DND-41 (cell line): ENCODE data around the gene POU2F1.

Experiments used
- ATAC-seq: fragments of 200-7000 bp; cut with Tn5 transposase; 3 replicates; pipeline ENCODE4 v1.9.1; 2021; ENCODE audit warnings: low read depth; ENCODE audit not compliant: insufficient read depth
- DNase-seq: peaks from one replicate; pipeline ENCODE4 v3.0.0-alpha.2; 2020
- H2AFZ ChIP-seq: 2 replicates; pipeline ENCODE4 v1.6.0; 2012; ENCODE audit warnings: low read depth, low read length
- H3K27ac ChIP-seq: 2 replicates; pipeline ENCODE4 v1.5.1; 2012; ENCODE audit warnings: low read length, inconsistent platforms
- H3K27me3 ChIP-seq: fragments of 200-600 bp; sonication (generic); 2 replicates; pipeline ENCODE4 v1.6.0; 2012; ENCODE audit warnings: low read length, mild to moderate bottlenecking, inconsistent platforms; ENCODE audit not compliant: insufficient read depth, poor library complexity
- H3K36me3 ChIP-seq: 2 replicates; pipeline ENCODE4 v1.5.1; 2012; ENCODE audit warnings: low read length, inconsistent platforms; ENCODE audit not compliant: insufficient read depth
- H3K4me1 ChIP-seq: 2 replicates; pipeline ENCODE4 v1.5.1; 2012; ENCODE audit warnings: mild to moderate bottlenecking, low read length; ENCODE audit not compliant: insufficient read depth
- H3K4me2 ChIP-seq: 2 replicates; pipeline ENCODE4 v1.6.0; 2012; ENCODE audit warnings: mild to moderate bottlenecking, moderate library complexity, low read length, inconsistent platforms; ENCODE audit not compliant: insufficient read depth
- H3K4me3 ChIP-seq, 2 experiments: fragments of 200-600 bp in 1 of 2; shearing (Covaris generic) in 1 of 2; 2 replicates each; pipeline ENCODE4 v1.5.1; 2012 to 2016; ENCODE audit warnings: inconsistent platforms in 2 of 2, low read length in 2 of 2, mild to moderate bottlenecking in 2 of 2, low read depth in 1 of 2, moderate library complexity in 1 of 2
- H3K79me2 ChIP-seq: 2 replicates; pipeline ENCODE4 v1.6.0; 2012; ENCODE audit warnings: low read length, inconsistent platforms; ENCODE audit not compliant: insufficient read depth
- H3K9ac ChIP-seq: 2 replicates; pipeline ENCODE4 v1.6.0; 2012; ENCODE audit warnings: low read depth, mild to moderate bottlenecking, inconsistent platforms, low read length, moderate library complexity
- H3K9me3 ChIP-seq: 2 replicates; pipeline ENCODE4 v1.5.1; 2012; ENCODE audit warnings: low read length, moderate library complexity, mild to moderate bottlenecking, inconsistent platforms; ENCODE audit not compliant: insufficient read depth, severe bottlenecking
- H4K20me1 ChIP-seq: 2 replicates; pipeline ENCODE4 v1.6.0; 2012; ENCODE audit warnings: low read length; ENCODE audit not compliant: insufficient read depth
- CTCF ChIP-seq: IDR thresholded peaks from 2 replicates; pipeline ENCODE4 v1.5.1; 2012; ENCODE audit warnings: borderline replicate concordance, low read length, moderate library complexity, mild to moderate bottlenecking; ENCODE audit not compliant: poor library complexity, severe bottlenecking; ENCODE audit errors: extremely low read depth
- EZH2 ChIP-seq: IDR thresholded peaks from 3 replicates; pipeline ENCODE4 v1.6.1; 2012; ENCODE audit warnings: borderline replicate concordance, low read depth, mild to moderate bottlenecking, moderate library complexity, low read length, inconsistent platforms; ENCODE audit not compliant: severe bottlenecking

The POU2F1 gene

GRCh38 chr1:167369175-167369574, 148.5 kb downstream of the POU2F1 start:
- H3K79me2 ChIP-seq = no peaks in the 10 kb centered on the region
- H4K20me1 ChIP-seq = no peaks in the 10 kb centered on the region
- H3K4me1 ChIP-seq = no peaks in the 10 kb centered on the region
- no peak overlapping the region for H2AFZ ChIP-seq
- peaks cover 22% of the 10 kb centered on the region for H3K36me3 ChIP-seq
- H3K27ac ChIP-seq = no peak overlapping the region
- no peak overlapping the region for H3K4me3 ChIP-seq
- TF ChIP-seq EZH2 (no peak), CTCF (no peak)
- no peak for DNase-seq
- no peak overlapping the region for H3K9ac ChIP-seq
- ATAC-seq = no peak
- H3K4me2 ChIP-seq = no peak overlapping the region
- H3K9me3 ChIP-seq = no peaks in the 10 kb centered on the region
- no peaks in the 10 kb centered on the region for H3K27me3 ChIP-seq

- H3K27me3 ChIP-seq = no peaks in the 10 kb centered on the region
- no peak overlapping the region for H2AFZ ChIP-seq
- TF ChIP-seq EZH2 = no peak
- no peak for TF ChIP-seq CTCF
- H3K36me3 ChIP-seq = peaks cover 26% of the 10 kb centered on the region
- no peaks in the 10 kb centered on the region for H3K79me2 ChIP-seq
- H3K4me1 ChIP-seq = no peaks in the 10 kb centered on the region
- no peak overlapping the region for H3K9ac ChIP-seq
- H3K4me2 ChIP-seq = no peak overlapping the region
- H3K27ac ChIP-seq = no peak overlapping the region
- no peaks in the 10 kb centered on the region for H4K20me1 ChIP-seq
- H3K9me3 ChIP-seq = no peaks in the 10 kb centered on the region
- DNase-seq (no peak), ATAC-seq (no peak)
- no peak overlapping the region for H3K4me3 ChIP-seq
Measured at GRCh38 chr1:167369933-167370332, 149.2 kb downstream of the POU2F1 start.

- DNase-seq (no peak), ATAC-seq (no peak)
- no peak overlapping the region for H3K9ac ChIP-seq
- H3K4me1 ChIP-seq = no peaks in the 10 kb centered on the region
- H3K27ac ChIP-seq = no peak overlapping the region
- H3K27me3 ChIP-seq = no peaks in the 10 kb centered on the region
- peaks cover 30% of the 10 kb centered on the region for H3K36me3 ChIP-seq
- TF ChIP-seq EZH2 = no peak
- TF ChIP-seq CTCF = no peak
- no peaks in the 10 kb centered on the region for H3K9me3 ChIP-seq
- H4K20me1 ChIP-seq = no peaks in the 10 kb centered on the region
- H3K4me2 ChIP-seq = no peak overlapping the region
- H3K79me2 ChIP-seq = no peaks in the 10 kb centered on the region
- H2AFZ ChIP-seq = no peak overlapping the region
- H3K4me3 ChIP-seq = no peak overlapping the region
Measured at GRCh38 chr1:167371030-167371429, 150.3 kb downstream of the POU2F1 start.

- H3K36me3 ChIP-seq = peaks cover 35% of the 10 kb centered on the region
- no peak for DNase-seq
- no peaks in the 10 kb centered on the region for H3K4me1 ChIP-seq
Measured at GRCh38 chr1:167373398-167373797, 152.7 kb downstream of the POU2F1 start.

More at GRCh38 chr1:167373398-167373797, 152.7 kb downstream of the POU2F1 start:
- TF ChIP-seq EZH2 (no peak), CTCF (no peak)
- ATAC-seq = no peak
- Histone ChIP-seq H3K9me3 (no peaks in the 10 kb centered on the region), H4K20me1 (no peaks in the 10 kb centered on the region), H2AFZ (no peak overlapping the region), H3K27me3 (no peaks in the 10 kb centered on the region), H3K9ac (no peak overlapping the region), H3K4me3 (no peak overlapping the region), H3K4me2 (no peak overlapping the region), H3K27ac (no peak overlapping the region), H3K79me2 (no peaks in the 10 kb centered on the region)
